CD8-positive, alpha-beta memory T cell (primary cell): ENCODE data around the gene EGFLAM. TPM values are rescaled to one million over a fixed set of nuclear protein-coding genes. Genes with fewer than 3 reads are reported as not detected.
"Not testable (repeated sequence)": the region's sequence is repeated elsewhere in the genome, so short reads cannot be mapped to it uniquely, and the experiment has no call there.

Source experiments
- CTCF ChIA-PET: fragments of 350-600 bp; sonication (Branson Sonifier 250); formaldehyde crosslinking; loops from one replicate; lab custom pipeline; 2021; ENCODE audit warnings: antibody characterized with exemption; lab: Charles Lee
- POLR2A ChIA-PET: fragments of 350-600 bp; sonication (Branson Sonifier 250); formaldehyde crosslinking; loops from one replicate; lab custom pipeline; 2021; ENCODE audit warnings: antibody characterized with exemption; lab: Charles Lee
- DNase-seq, 5 donors: peaks; one replicate each; pipeline versions ENCODE4 v3.0.0 to v3.0.0-alpha.2; 2020 to 2022; ENCODE audit warnings: mixed read lengths in 1 of 5
- H3K27ac ChIP-seq: one replicate; pipeline ENCODE4 v1.7.0; 2013; ENCODE audit warnings: low read depth, mild to moderate bottlenecking, low read length, moderate library complexity
- H3K27me3 ChIP-seq: 2 replicates; pipeline ENCODE4 v1.7.0; 2013; ENCODE audit warnings: low read length, mild to moderate bottlenecking; ENCODE audit not compliant: insufficient read depth, poor library complexity, severe bottlenecking
- H3K36me3 ChIP-seq: 2 replicates; pipeline ENCODE4 v1.7.0; 2013; ENCODE audit warnings: mild to moderate bottlenecking, low read length, moderate library complexity; ENCODE audit not compliant: insufficient read depth
- H3K4me1 ChIP-seq: 2 replicates; pipeline ENCODE4 v1.7.0; 2013; ENCODE audit warnings: mild to moderate bottlenecking, low read length, moderate library complexity; ENCODE audit not compliant: insufficient read depth
- H3K4me3 ChIP-seq: 2 replicates; pipeline ENCODE4 v1.7.0; 2013; ENCODE audit warnings: mild to moderate bottlenecking, low read length
- H3K9me3 ChIP-seq: 2 replicates; pipeline ENCODE4 v1.7.0; 2013; ENCODE audit warnings: mild to moderate bottlenecking, low read length
- H3K27ac Mint-ChIP-seq, 8 donors: one replicate each; pipeline ENCODE4 v1.8.0; 2020 to 2021; ENCODE audit warnings: mixed read lengths in 8 of 8, mild to moderate bottlenecking in 6 of 8, inconsistent platforms in 3 of 8, moderate library complexity in 3 of 8
- H3K27me3 Mint-ChIP-seq, 2 donors: one replicate each; pipeline ENCODE4 v1.8.0; 2020 to 2021; ENCODE audit warnings: mixed read lengths in 2 of 2, mild to moderate bottlenecking in 1 of 2, moderate library complexity in 1 of 2
- H3K36me3 Mint-ChIP-seq, 3 donors: one replicate each; pipeline ENCODE4 v1.8.0; 2020 to 2021; ENCODE audit warnings: mixed read lengths in 3 of 3, inconsistent platforms in 1 of 3, mild to moderate bottlenecking in 1 of 3
- H3K4me1 Mint-ChIP-seq, 3 donors: one replicate each; pipeline ENCODE4 v1.8.0; 2020 to 2021; ENCODE audit warnings: mixed read lengths in 3 of 3, inconsistent platforms in 1 of 3, mild to moderate bottlenecking in 1 of 3
- H3K4me3 Mint-ChIP-seq, 7 donors: one replicate each; pipeline ENCODE4 v1.8.0; 2020 to 2021; ENCODE audit warnings: mixed read lengths in 7 of 7, mild to moderate bottlenecking in 6 of 7, moderate library complexity in 4 of 7, inconsistent platforms in 2 of 7
- H3K9me3 Mint-ChIP-seq, 5 donors: one replicate each; pipeline ENCODE4 v1.8.0; 2020 to 2022; ENCODE audit warnings: mixed read lengths in 5 of 5, mild to moderate bottlenecking in 3 of 5, moderate library complexity in 2 of 5, inconsistent platforms in 1 of 5
- polyA plus RNA-seq: library from polyadenylated mRNA; unstranded; fragments of 300-500 nt; fragmentation: Illumina TruSeq; gene quantifications from one replicate; pipeline ENCODE4 v1.2.3, GENCODE V29; 2021
- total RNA-seq, 2 experiments: library from RNA; stranded (reverse); gene quantifications; one replicate each; pipeline ENCODE4 v1.2.3, GENCODE V29; 2021

The EGFLAM gene
- total and polyA plus RNA-seq, 3 experiments from 2014 or later: not detected

DNA sequence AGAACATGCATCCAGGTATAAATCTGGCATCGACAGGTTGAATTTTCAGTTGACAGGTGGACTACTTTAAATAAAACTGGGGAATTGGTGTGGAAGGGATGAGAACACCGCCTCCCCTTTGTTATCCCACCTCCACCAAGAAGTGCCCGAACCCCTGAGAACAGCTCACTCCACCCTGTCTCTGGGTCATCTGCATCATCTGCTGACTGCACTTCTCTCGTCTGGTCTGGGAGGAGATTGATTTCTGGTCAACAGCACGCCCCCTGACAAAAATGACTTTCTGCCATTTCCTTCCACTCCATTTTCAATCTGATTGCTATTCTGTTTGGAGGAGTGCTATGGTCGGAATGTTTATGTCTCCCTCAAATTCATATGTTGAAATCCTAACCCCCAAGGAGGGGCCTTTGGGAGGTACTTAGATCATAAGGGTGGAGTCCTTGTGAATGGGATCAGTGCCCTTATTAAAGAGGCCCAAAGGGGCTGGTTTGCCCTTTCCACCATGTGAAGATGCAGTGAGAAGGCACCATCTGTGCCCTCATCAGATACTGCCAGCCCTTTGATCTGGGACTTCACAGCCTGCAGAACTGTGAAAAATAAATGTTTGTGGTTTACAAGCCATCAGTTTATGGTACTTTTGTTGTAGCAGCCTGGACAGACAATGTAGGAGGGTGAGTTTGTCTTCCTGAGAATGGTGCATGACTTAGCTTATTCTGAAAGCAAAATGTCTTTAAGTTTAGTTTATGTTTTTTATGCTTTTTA is 145.7 kb downstream of the EGFLAM start:
- ChIA-PET CTCF (no interaction called here), POLR2A (no interaction called here)
- no peaks in the 10 kb centered on the region for H3K27me3 ChIP-seq
- peak overlapping the region in 1 of 8 donors; percentile 26 for H3K27ac Mint-ChIP-seq
- no peak for DNase-seq
- peaks cover 23 to 44% of the 10 kb centered on the region in 2 donors for H3K27me3 Mint-ChIP-seq
- no peaks in the 10 kb centered on the region for H3K36me3 Mint-ChIP-seq
- H3K9me3 ChIP-seq: no peaks in the 10 kb centered on the region
- H3K27ac ChIP-seq: no peak overlapping the region
- no peaks in the 10 kb centered on the region for H3K4me1 ChIP-seq
- no peaks in the 10 kb centered on the region for H3K36me3 ChIP-seq
- no peaks in the 10 kb centered on the region for H3K9me3 Mint-ChIP-seq
- H3K4me3 ChIP-seq: no peak overlapping the region
- no peak overlapping the region for H3K4me3 Mint-ChIP-seq
- H3K4me1 Mint-ChIP-seq: no peaks in the 10 kb centered on the region

DNA sequence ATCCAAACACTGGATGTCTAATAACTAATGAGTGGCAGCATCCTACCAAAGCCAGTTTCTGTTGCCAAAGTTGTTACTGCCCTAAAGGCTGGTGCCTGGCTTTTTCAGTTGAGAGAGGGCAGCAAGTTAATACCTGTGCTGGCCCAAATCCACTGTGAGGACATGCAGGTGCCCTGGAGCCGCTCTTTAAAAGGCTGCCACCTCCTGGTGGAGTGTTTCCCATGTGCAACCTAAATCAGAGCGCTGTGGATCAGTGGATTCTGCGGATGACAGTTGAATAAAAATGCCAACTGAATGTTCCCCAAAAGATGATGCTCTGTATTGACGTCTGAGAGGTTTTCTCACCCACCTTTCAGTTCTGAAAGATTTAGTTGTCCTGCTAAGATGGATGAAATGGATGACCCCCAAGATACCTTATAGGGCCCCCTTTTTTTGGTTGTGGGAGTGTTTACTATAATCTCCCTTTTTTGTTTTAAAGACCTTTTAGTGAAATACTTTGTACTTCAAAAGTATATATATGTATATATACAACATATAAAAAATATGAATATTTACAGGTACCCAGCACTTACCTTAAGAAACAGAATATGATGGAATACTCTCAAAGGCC is 146.4 kb downstream of the EGFLAM start:
- no peaks in the 10 kb centered on the region for H3K36me3 Mint-ChIP-seq
- no peak overlapping the region for H3K27ac Mint-ChIP-seq
- Histone ChIP-seq H3K27me3 (no peaks in the 10 kb centered on the region), H3K36me3 (no peaks in the 10 kb centered on the region), H3K4me1 (no peaks in the 10 kb centered on the region), H3K9me3 (no peaks in the 10 kb centered on the region), H3K27ac (no peak overlapping the region), H3K4me3 (no peak overlapping the region)
- H3K27me3 Mint-ChIP-seq: peaks cover 23 to 45% of the 10 kb centered on the region in 2 donors
- no peaks in the 10 kb centered on the region for H3K4me1 Mint-ChIP-seq
- no peak overlapping the region for H3K4me3 Mint-ChIP-seq
- DNase-seq: no peak
- no peaks in the 10 kb centered on the region for H3K9me3 Mint-ChIP-seq
- ChIA-PET POLR2A (no interaction called here), CTCF (no interaction called here)

DNA sequence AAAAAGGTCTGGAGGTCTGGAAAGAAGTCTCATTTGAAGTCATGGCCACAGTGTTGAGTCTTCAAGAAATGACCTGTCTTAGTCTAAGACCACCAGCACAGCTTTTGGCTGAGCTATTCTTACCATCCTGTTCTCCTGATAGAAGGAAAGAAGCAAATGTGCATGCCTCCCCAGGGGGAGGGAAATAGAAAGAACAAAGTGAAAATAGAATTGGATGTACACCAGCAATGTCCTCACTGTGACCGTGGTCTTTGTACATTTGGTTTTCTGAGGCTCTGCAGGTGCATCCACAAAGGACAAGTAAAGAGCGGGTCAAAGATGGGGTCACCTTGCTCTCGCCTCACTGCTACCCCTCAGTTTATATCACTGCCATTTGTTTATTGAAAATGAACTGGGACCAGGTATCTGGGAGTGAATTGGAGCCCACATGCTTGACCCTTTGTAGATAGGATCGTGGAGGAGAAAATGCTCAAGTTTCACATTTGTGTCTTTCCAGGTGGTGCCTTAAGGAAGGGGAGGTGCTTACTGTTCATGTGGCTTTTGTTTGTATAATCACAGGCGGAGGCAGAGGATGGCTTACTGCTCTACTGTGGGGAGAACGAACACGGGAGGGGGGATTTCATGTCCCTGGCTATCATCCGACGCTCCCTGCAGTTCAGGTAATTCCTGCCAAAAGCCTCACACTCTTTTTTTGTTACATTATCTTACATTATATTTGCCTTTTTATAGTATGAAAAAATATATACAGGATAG is 150.3 kb downstream of the EGFLAM start:
- Mint-ChIP-seq H3K9me3 (no peaks in the 10 kb centered on the region), H3K4me1 (no peaks in the 10 kb centered on the region), H3K27ac (no peak overlapping the region), H3K27me3 (peaks cover 10 to 25% of the 10 kb centered on the region in 2 donors), H3K4me3 (no peak overlapping the region), H3K36me3 (no peaks in the 10 kb centered on the region)
- no peaks in the 10 kb centered on the region for H3K9me3 ChIP-seq
- POLR2A ChIA-PET: no interaction called here
- H3K27ac ChIP-seq: no peak overlapping the region
- DNase-seq: no peak
- H3K4me3 ChIP-seq: no peak overlapping the region
- H3K4me1 ChIP-seq: no peaks in the 10 kb centered on the region
- no peaks in the 10 kb centered on the region for H3K27me3 ChIP-seq
- CTCF ChIA-PET: no interaction called here
- no peaks in the 10 kb centered on the region for H3K36me3 ChIP-seq

DNA sequence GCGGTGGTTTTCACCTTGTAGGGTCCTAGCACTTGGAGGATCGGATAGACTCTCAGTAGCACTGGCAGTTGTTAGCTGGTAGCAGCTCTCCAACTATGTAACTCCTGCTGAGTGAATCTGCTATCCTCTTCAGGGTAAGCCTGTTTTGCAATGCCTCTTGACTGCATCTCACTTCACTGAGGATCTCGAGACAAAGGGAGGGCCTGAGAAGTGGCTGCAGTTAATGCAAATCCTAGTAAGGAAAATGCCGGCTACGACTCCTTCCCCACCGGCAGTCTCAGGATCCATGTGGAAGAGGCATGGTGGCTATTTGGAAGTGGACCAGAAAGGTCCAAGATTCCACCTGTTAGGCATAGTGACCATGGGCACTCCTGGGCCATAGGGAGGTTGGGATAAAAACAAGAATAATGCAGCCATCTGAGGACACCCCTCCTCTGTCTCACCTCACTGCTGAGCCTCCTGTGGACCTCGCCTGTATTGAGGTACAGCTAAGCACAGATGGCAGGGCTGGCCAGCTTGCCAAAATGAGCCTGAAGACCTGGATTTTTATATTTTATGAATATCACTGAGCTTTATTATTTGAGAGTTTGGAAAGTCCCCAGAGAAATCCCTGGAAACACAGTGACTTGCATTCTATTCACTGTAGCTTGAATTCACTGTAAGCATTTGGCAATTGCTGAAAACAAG is 152.1 kb downstream of the EGFLAM start:
- Mint-ChIP-seq H3K4me1 (no peaks in the 10 kb centered on the region), H3K36me3 (no peaks in the 10 kb centered on the region), H3K27me3 (peaks cover 14 to 35% of the 10 kb centered on the region in 2 donors), H3K9me3 (no peaks in the 10 kb centered on the region), H3K27ac (no peak overlapping the region), H3K4me3 (no peak overlapping the region)
- no peaks in the 10 kb centered on the region for H3K4me1 ChIP-seq
- no peak overlapping the region for H3K27ac ChIP-seq
- H3K9me3 ChIP-seq: no peaks in the 10 kb centered on the region
- H3K36me3 ChIP-seq: no peaks in the 10 kb centered on the region
- POLR2A ChIA-PET: no interaction called here
- no peak for DNase-seq
- CTCF ChIA-PET: no interaction called here
- H3K4me3 ChIP-seq: no peak overlapping the region
- H3K27me3 ChIP-seq: no peaks in the 10 kb centered on the region

DNA sequence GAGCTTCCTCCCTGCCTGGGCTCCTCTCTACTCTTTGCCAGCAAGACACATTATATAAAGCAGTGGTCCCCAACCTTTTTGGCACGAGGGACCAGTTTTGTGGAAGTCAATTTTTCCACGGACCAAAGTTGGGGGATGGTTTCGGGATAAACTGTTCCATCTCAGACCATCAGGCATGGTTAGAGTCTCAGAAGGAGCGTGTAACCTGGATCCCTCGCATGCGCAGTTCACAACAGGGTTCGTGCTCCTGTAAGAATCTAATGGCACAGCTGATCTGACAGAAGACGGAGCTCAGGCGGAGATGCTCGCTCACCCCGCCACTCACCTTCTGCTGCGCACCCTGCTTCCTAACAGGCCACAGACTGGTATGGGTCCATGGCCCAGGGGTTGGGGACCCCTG is 155.3 kb downstream of the EGFLAM start:
- POLR2A ChIA-PET: no interaction called here
- no peak overlapping the region for H3K27ac Mint-ChIP-seq
- CTCF ChIA-PET: no interaction called here
- Histone ChIP-seq H3K9me3 (no peaks in the 10 kb centered on the region), H3K4me3 (no peak overlapping the region), H3K27me3 (no peaks in the 10 kb centered on the region), H3K4me1 (no peaks in the 10 kb centered on the region), H3K36me3 (no peaks in the 10 kb centered on the region), H3K27ac (no peak overlapping the region)
- no peak for DNase-seq
- H3K4me1 Mint-ChIP-seq: no peaks in the 10 kb centered on the region
- no peak overlapping the region for H3K4me3 Mint-ChIP-seq
- no peaks in the 10 kb centered on the region for H3K9me3 Mint-ChIP-seq
- peaks cover 8 to 40% of the 10 kb centered on the region in 2 donors for H3K27me3 Mint-ChIP-seq
- H3K36me3 Mint-ChIP-seq: no peaks in the 10 kb centered on the region

DNA sequence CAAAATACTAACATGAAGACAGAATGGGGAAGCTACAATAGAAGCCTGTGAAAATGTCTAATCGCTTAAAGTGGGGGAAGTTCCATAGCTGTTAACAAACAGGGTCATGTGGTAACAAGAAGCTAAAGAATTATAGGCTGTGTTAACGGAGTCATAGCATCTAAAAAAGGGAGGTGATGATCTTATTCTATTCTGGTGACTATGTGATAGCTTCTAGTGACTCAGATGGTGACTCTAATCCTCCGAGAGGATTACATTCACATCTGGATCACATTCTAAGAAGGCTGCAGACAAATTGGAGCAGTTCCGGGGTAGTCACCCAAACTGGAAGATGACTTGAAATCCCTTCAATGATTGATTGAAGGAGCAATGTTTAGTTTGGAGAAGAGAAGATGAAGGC is 156.0 kb downstream of the EGFLAM start:
- POLR2A ChIA-PET: no interaction called here
- H3K4me1 Mint-ChIP-seq: no peaks in the 10 kb centered on the region
- H3K9me3 Mint-ChIP-seq: no peaks in the 10 kb centered on the region

DNA sequence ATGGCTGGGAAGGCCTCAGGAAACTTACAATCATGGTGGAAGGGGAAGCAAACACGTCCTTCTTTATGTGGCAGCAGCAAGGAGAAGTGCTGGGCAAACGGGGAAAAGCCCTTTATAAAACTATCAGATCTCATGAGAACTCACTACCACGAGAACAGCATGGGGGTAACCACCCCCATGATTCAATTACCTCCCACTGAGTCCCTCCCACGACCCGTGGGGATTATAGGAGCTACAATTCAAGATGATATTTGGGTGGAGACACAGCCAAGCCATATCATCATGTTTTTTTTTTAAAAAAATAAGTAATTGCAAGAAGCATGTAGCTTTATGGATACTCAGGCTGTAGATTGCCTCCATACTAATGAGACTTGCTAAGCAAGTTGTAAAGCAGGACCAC is 157.4 kb downstream of the EGFLAM start:
- H3K4me1 Mint-ChIP-seq, H3K4me3 Mint-ChIP-seq, H3K4me1 ChIP-seq, H3K36me3 Mint-ChIP-seq, H3K4me3 ChIP-seq, H3K9me3 ChIP-seq, H3K9me3 Mint-ChIP-seq, H3K27me3 ChIP-seq, POLR2A ChIA-PET, DNase-seq, H3K36me3 ChIP-seq, H3K27ac ChIP-seq, H3K27ac Mint-ChIP-seq: not testable (repeated sequence)
- H3K27me3 Mint-ChIP-seq: peaks cover 7 to 40% of the 10 kb centered on the region in 2 donors
- CTCF ChIA-PET: interaction anchor here (1.1 kb wide), 1 partner anchor 26 kb away, joined by 4 read pairs; no protein-coding TSS in a partner anchor

More for the DNA sequence above, 156.0 kb downstream of the EGFLAM start:
- no peak for DNase-seq
- H3K4me3 ChIP-seq: no peak overlapping the region
- CTCF ChIA-PET: no interaction called here
- no peaks in the 10 kb centered on the region for H3K36me3 ChIP-seq
- Mint-ChIP-seq H3K27me3 (peaks cover 7 to 37% of the 10 kb centered on the region in 2 donors), H3K4me3 (no peak overlapping the region), H3K27ac (no peak overlapping the region), H3K36me3 (no peaks in the 10 kb centered on the region)
- H3K4me1 ChIP-seq: no peaks in the 10 kb centered on the region
- no peaks in the 10 kb centered on the region for H3K27me3 ChIP-seq
- H3K9me3 ChIP-seq: no peaks in the 10 kb centered on the region
- H3K27ac ChIP-seq: no peak overlapping the region

DNA sequence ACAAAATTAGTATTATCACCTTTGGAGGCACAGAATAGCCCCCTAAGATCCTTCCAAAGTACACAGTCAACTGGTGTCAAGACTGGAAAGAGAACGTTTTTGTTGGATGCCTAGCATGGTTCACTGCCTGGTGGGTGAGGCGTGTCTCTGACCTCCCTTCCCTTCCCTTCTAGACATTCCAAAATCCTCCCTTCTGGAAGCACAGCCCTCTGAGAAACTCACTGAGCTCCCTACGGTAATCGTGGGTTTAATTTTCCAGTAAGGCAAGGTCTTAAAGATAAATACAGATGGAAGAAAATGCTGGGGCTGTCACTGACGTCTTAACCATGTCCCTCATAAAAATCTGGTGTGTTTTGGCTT is 159.3 kb downstream of the EGFLAM start:
- ChIA-PET CTCF (interaction anchor here (1.2 kb wide), 1 partner anchor 24 kb away, joined by 3 read pairs; no protein-coding TSS in a partner anchor), POLR2A (no interaction called here)
- Histone ChIP-seq H3K4me1 (no peaks in the 10 kb centered on the region), H3K4me3 (no peak overlapping the region), H3K27me3 (no peaks in the 10 kb centered on the region), H3K27ac (no peak overlapping the region), H3K9me3 (no peaks in the 10 kb centered on the region), H3K36me3 (no peaks in the 10 kb centered on the region)
- H3K27me3 Mint-ChIP-seq: peaks cover 13 to 43% of the 10 kb centered on the region in 2 donors
- no peaks in the 10 kb centered on the region for H3K9me3 Mint-ChIP-seq
- no peaks in the 10 kb centered on the region for H3K4me1 Mint-ChIP-seq
- no peak for DNase-seq
- H3K27ac Mint-ChIP-seq: peak overlapping the region in 1 of 8 donors; percentile 44
- H3K36me3 Mint-ChIP-seq: no peaks in the 10 kb centered on the region
- H3K4me3 Mint-ChIP-seq: no peak overlapping the region
